K562 (cell line): Measurements from ENCODE around the gene CCNT1. TPM values are rescaled to one million over a fixed set of nuclear protein-coding genes. Genes with fewer than 3 reads are reported as not detected.

Source experiments
- ATAC-seq: fragments of 200-7000 bp; cut with Tn5 transposase; 3 replicates; pipeline ENCODE4 v1.9.1; 2020; ENCODE audit warnings: moderate library complexity
- BruUV-seq: library from RNA; stranded (reverse); fragments of 400-500 nt; replicated peaks from 2 replicates; lab custom pipeline; 2021; lab: Mats Ljungman, UMichigan
- CTCF ChIA-PET: fragments of 300-600 bp; formaldehyde crosslinking; extraction: SDS; loops from one replicate; lab custom pipeline; 2021; ENCODE audit warnings: low intra/inter-chr PET ratio; lab: Yijun Ruan, JAX
- POLR2A ChIA-PET: fragments of 300-600, 350-650 bp; sonication (Branson Sonifier 250); formaldehyde crosslinking; extraction: SDS; loops from one replicate; lab custom pipeline; 2021; ENCODE audit warnings: antibody characterized with exemption, inconsistent platforms; lab: Yijun Ruan, JAX
- DNase-seq, 4 experiments: peaks; one replicate each; pipeline versions ENCODE4 v3.0.0 to v3.0.0-alpha.2; 2011 to 2018; ENCODE audit warnings: low spot score in 3 of 4, mixed read lengths in 3 of 4; ENCODE audit errors: extremely low read depth in 1 of 4
- FAIRE-seq: peaks from 2 replicates; lab custom pipeline; 2011; peaks lifted over from hg19 to GRCh38; lab: Jason Lieb, UNC
- H2AFZ ChIP-seq: 2 replicates; pipeline ENCODE4 v1.6.0; 2011; ENCODE audit warnings: low read depth, low read length, control low read depth, inconsistent platforms
- H3K27ac ChIP-seq: fragments of 200-600 bp; 3 replicates; pipeline ENCODE4 v1.8.0; 2011; ENCODE audit warnings: low read depth, mild to moderate bottlenecking, control low read depth, inconsistent platforms, low read length, moderate library complexity, mixed read lengths; ENCODE audit errors: extremely low read depth
- H3K27me3 ChIP-seq, 2 experiments: fragments of 300-600 bp in 1 of 2; 2 replicates in 1 of 2; 3 replicates in 1 of 2; pipeline versions ENCODE4 v1.6.0 to v1.8.0; 2011; ENCODE audit warnings: inconsistent platforms in 2 of 2, low read length in 2 of 2, mild to moderate bottlenecking in 1 of 2, mixed read lengths in 1 of 2, moderate library complexity in 1 of 2; ENCODE audit not compliant: control insufficient read depth in 2 of 2, insufficient read depth in 2 of 2
- H3K36me3 ChIP-seq: fragments of 300-600 bp; 3 replicates; pipeline ENCODE4 v1.8.0; 2011; ENCODE audit warnings: mild to moderate bottlenecking, low read length, inconsistent platforms; ENCODE audit not compliant: control insufficient read depth, insufficient read depth
- H3K4me1 ChIP-seq, 2 experiments: fragments of 200-600 bp in 1 of 2; replicated peaks in 1 of 2; 2 replicates in 1 of 2; 3 replicates in 1 of 2; pipeline versions ENCODE4 v1.5.1 to v1.8.0; 2011; ENCODE audit warnings: inconsistent platforms in 2 of 2, low read length in 2 of 2, mild to moderate bottlenecking in 1 of 2, mixed read lengths in 1 of 2, moderate library complexity in 1 of 2; ENCODE audit not compliant: control insufficient read depth in 2 of 2, insufficient read depth in 2 of 2
- H3K4me2 ChIP-seq: 2 replicates; pipeline ENCODE4 v1.6.1; 2011; ENCODE audit warnings: low read length, control low read depth, inconsistent platforms, mixed read lengths; ENCODE audit not compliant: insufficient read depth
- H3K4me3 ChIP-seq: fragments of 200-600 bp; sonication (generic), shearing (Covaris generic); 2 replicates; pipeline ENCODE4 v1.5.1; 2016; ENCODE audit warnings: control low read depth, inconsistent platforms
- H3K79me2 ChIP-seq: fragments of 200-600 bp; 3 replicates; pipeline ENCODE4 v1.8.0; 2011; ENCODE audit warnings: low read length, inconsistent platforms; ENCODE audit not compliant: control insufficient read depth, insufficient read depth
- H3K9ac ChIP-seq, 2 experiments: 2 replicates each; pipeline versions ENCODE4 v1.6.0 to v1.6.1; 2011; ENCODE audit warnings: low read depth in 2 of 2, low read length in 2 of 2, control low read depth in 1 of 2, inconsistent platforms in 1 of 2, mild to moderate bottlenecking in 1 of 2, mixed read lengths in 1 of 2; ENCODE audit not compliant: insufficient read depth in 1 of 2
- H3K9me1 ChIP-seq: one replicate; pipeline ENCODE4 v1.6.0; 2011; ENCODE audit warnings: inconsistent platforms, mild to moderate bottlenecking, low read length, moderate library complexity; ENCODE audit not compliant: control insufficient read depth, insufficient read depth
- H3K9me3 ChIP-seq: replicated peaks from 2 replicates; pipeline ENCODE4 v1.5.1; 2011; ENCODE audit warnings: low read depth, low read length, inconsistent platforms; ENCODE audit not compliant: control insufficient read depth, insufficient read depth
- H4K20me1 ChIP-seq: replicated peaks from 2 replicates; pipeline ENCODE4 v1.6.1; 2011; ENCODE audit warnings: low read length, inconsistent platforms, mixed read lengths; ENCODE audit not compliant: control insufficient read depth, insufficient read depth
- ATF4 ChIP-seq: fragments of 450-650 bp; formaldehyde crosslinking; IDR thresholded peaks from 2 replicates; pipeline ENCODE4 v1.4.0; 2022; ENCODE audit warnings: mild to moderate bottlenecking, moderate library complexity
- CHCHD3 ChIP-seq: fragments of 250-450 bp; sonication (Bioruptor Pico); IDR thresholded peaks from 2 replicates; pipeline ENCODE4 v2.1.2; 2022; ENCODE audit warnings: mild to moderate bottlenecking
- FOSL1 ChIP-seq: fragments of 200-800 bp; sonication (Bioruptor generic); conservative IDR thresholded peaks from 2 replicates; pipeline ENCODE4 v1.6.1; 2016; ENCODE audit warnings: missing genetic modification characterization, missing compliant biosample characterization
- GTF2E2 ChIP-seq: fragments of 200-800 bp; sonication (Bioruptor generic); IDR thresholded peaks from 2 replicates; pipeline ENCODE4 v1.6.1; 2016; ENCODE audit warnings: missing genetic modification characterization, missing compliant biosample characterization
- GTF3C2 ChIP-seq: IDR thresholded peaks from 3 replicates; pipeline ENCODE4 v1.6.1; 2011; ENCODE audit warnings: borderline replicate concordance, mild to moderate bottlenecking, moderate library complexity; ENCODE audit not compliant: insufficient read length; ENCODE audit errors: extremely low read depth
- MAFG ChIP-seq: fragments of 450-650 bp; conservative IDR thresholded peaks from 2 replicates; pipeline ENCODE4 v1.6.1; 2016; ENCODE audit warnings: missing genetic modification characterization, missing compliant biosample characterization
- MCM3 ChIP-seq: fragments of 450-650 bp; IDR thresholded peaks from 2 replicates; pipeline ENCODE4 v1.6.1; 2016
- MEF2D ChIP-seq: conservative IDR thresholded peaks from 2 replicates; pipeline ENCODE4 v1.6.1; 2016; ENCODE audit warnings: low read depth, missing genetic modification characterization, missing compliant biosample characterization
- NELFE ChIP-seq: IDR thresholded peaks from 2 replicates; pipeline ENCODE4 v1.6.1; 2011; ENCODE audit warnings: mild to moderate bottlenecking; ENCODE audit not compliant: insufficient read depth, insufficient read length
- NFYB ChIP-seq: IDR thresholded peaks from 2 replicates; pipeline ENCODE4 v1.6.1; 2011; ENCODE audit warnings: mild to moderate bottlenecking, moderate library complexity; ENCODE audit not compliant: insufficient read length; ENCODE audit errors: extremely low read depth
- PHF21A ChIP-seq: fragments of 450-650 bp; IDR thresholded peaks from 2 replicates; pipeline ENCODE4 v1.6.1; 2017; ENCODE audit warnings: low read depth, borderline replicate concordance
- TAF9B ChIP-seq: fragments of 450-650 bp; IDR thresholded peaks from 2 replicates; pipeline ENCODE4 v1.6.1; 2018; ENCODE audit warnings: mild to moderate bottlenecking; ENCODE audit not compliant: partially characterized antibody
- TFE3 ChIP-seq: fragments of 450-650 bp; formaldehyde crosslinking; IDR thresholded peaks from 2 replicates; pipeline ENCODE4 v1.4.0; 2020; ENCODE audit warnings: mild to moderate bottlenecking, mixed read lengths
- THRAP3 ChIP-seq: fragments of 450-650 bp; IDR thresholded peaks from 2 replicates; pipeline ENCODE4 v1.6.1; 2016; ENCODE audit warnings: mild to moderate bottlenecking, inconsistent platforms, borderline replicate concordance
- ZBTB2 ChIP-seq: fragments of 450-650 bp; IDR thresholded peaks from 2 replicates; pipeline ENCODE4 v1.6.1; 2016; ENCODE audit warnings: antibody characterized with exemption
- ZC3H4 ChIP-seq: sonication (generic); formaldehyde crosslinking; IDR thresholded peaks from 2 replicates; pipeline ENCODE4 v1.9.0; 2021; ENCODE audit warnings: missing genetic modification reagents, borderline replicate concordance
- WGBS: fragments of 100-300 bp; shearing (Covaris generic); methylation state at CpG from one replicate; pipeline ENCODE4 v1.1.6; 2016; ENCODE audit warnings: low coverage, mixed read lengths; ENCODE audit not compliant: insufficient coverage; ENCODE audit errors: missing lambda C conversion rate; 5-methylcytosine and 5-hydroxymethylcytosine counted together
- in situ Hi-C: fragments of 300-500 bp; cut with MboI; formaldehyde crosslinking; loops from 4 replicates; pipeline ENCODE4 v1.15.0; 2018; ENCODE audit warnings: inconsistent platforms, mixed read lengths
- intact Hi-C: fragments of 100-400 bp; cut with micrococcal nuclease; formaldehyde crosslinking; loops from 2 replicates; pipeline ENCODE4 v1.14.2; 2022
- polyA plus RNA-seq, 8 experiments: library from polyadenylated mRNA; depleted of rRNA in 4 of 8; stranded (reverse) in 5 of 8; unstranded in 3 of 8; fragments of >200 nt; fragmentation: Nextera tagmentation in 2 of 8; fragmentation: Illumina TruSeq in 1 of 8; extraction: Ambion mirVana in 2 of 8; extraction: Trizol in 1 of 8; gene quantifications; 2 replicates each; pipeline versions ENCODE4 v1.2.1 to v1.2.3, GENCODE V29; 2011 to 2014; ENCODE audit warnings: inconsistent platforms in 1 of 8, missing spikeins in 1 of 8
- total RNA-seq, 7 experiments: library from RNA; depleted of rRNA in 6 of 7; stranded (reverse); fragments of >200 nt in 6 of 7; fragmentation: Illumina TruSeq in 2 of 7; extraction: Trizol in 2 of 7; gene quantifications; 2 replicates each; pipeline versions ENCODE4 v1.2.1 to v1.2.3, GENCODE V29; 2011 to 2021; ENCODE audit warnings: low replicate concordance in 1 of 7

The CCNT1 gene
- total and polyA plus RNA-seq, 9 of the 15 experiments (the other 6 are each of a cell fraction or from before 2014, with no cell fraction given): 9.7 to 52.4 (median 33.4) TPM

GRCh38 chr12:48681399-48681709 lies 35.2 kb downstream of the CCNT1 start:
- H3K27ac ChIP-seq: peak overlapping the region; percentile 97
- peak in 1 of 4 experiments; percentile 22 for DNase-seq
- peak overlapping the region; percentile 95 for H2AFZ ChIP-seq
- peak overlapping the region; percentile 98 to 100 for H3K9ac ChIP-seq
- peak overlapping the region; percentile 97 for H3K4me2 ChIP-seq
- in situ Hi-C loops: no loop called here
- H3K9me3 ChIP-seq: no peaks in the 10 kb centered on the region
- CTCF ChIA-PET: no interaction called here
- intact Hi-C loops: no loop called here
- no peaks in the 10 kb centered on the region for H3K27me3 ChIP-seq
- WGBS: 0% methylated on average over 11 of the region's 11 CpGs
- peak; percentile 3 for ATAC-seq
- FAIRE-seq: no peak
- H3K36me3 ChIP-seq: peaks cover 46% of the 10 kb centered on the region
- H4K20me1 ChIP-seq: no peaks in the 10 kb centered on the region
- H3K4me3 ChIP-seq: peak overlapping the region; percentile 99
- H3K4me1 ChIP-seq: peaks cover 9 to 19% of the 10 kb centered on the region in 2 experiments; a peak in 4 of 5 replicates
- peaks cover 56% of the 10 kb centered on the region for H3K79me2 ChIP-seq
- H3K9me1 ChIP-seq: no peaks in the 10 kb centered on the region
- POLR2A ChIA-PET: interaction anchor here (1.0 to 4.7 kb wide), 4 partner anchors 9 to 34 kb away, joined by 3 to 45 read pairs (median 14); no protein-coding TSS in a partner anchor
- BruUV-seq: TSS peak; percentile 46
- no peak for TF ChIP-seq MEF2D (tag)
- TF ChIP-seq PHF21A: 0 out of 2 replicates have a peak, but pooled peaks have one; percentile 6
- TF ChIP-seq ZC3H4 (CRISPR knock-in tag): 0 out of 2 replicates have a peak, but pooled peaks have one; percentile 84
- no peak for TF ChIP-seq ZBTB2
- peak; percentile 19; the same call in 1 of the 2 replicates for TF ChIP-seq THRAP3
- TF ChIP-seq MCM3: no peak
- no peak for TF ChIP-seq MAFG (tag)
- no peak for TF ChIP-seq FOSL1 (tag)
- no peak for TF ChIP-seq TAF9B
- TF ChIP-seq GTF3C2: no peak
- no peak for TF ChIP-seq TFE3
- TF ChIP-seq NELFE: no peak
- no peak for TF ChIP-seq NFYB
- TF ChIP-seq GTF2E2 (tag): peak; percentile 46
- TF ChIP-seq CHCHD3 (CRISPR knock-in tag): no peak
- no peak for TF ChIP-seq ATF4 (CRISPR knock-in tag)
